Measurements from ENCODE around the gene IL1F10. TPM values are rescaled to one million over a fixed set of nuclear protein-coding genes. Genes with fewer than 3 reads are reported as not detected.

IL1F10 gene
- polyA plus RNA-seq, 1 donor from 2014 or later: not detected

GRCh38 chr2:113039158-113039557 lies 28.6 kb upstream of the IL1F10 start:
- Histone ChIP-seq H3K9ac (ENCODE audit: low read length) (no peak overlapping the region), H3K4me2 (ENCODE audit: low read length) (no peak overlapping the region)

DNA sequence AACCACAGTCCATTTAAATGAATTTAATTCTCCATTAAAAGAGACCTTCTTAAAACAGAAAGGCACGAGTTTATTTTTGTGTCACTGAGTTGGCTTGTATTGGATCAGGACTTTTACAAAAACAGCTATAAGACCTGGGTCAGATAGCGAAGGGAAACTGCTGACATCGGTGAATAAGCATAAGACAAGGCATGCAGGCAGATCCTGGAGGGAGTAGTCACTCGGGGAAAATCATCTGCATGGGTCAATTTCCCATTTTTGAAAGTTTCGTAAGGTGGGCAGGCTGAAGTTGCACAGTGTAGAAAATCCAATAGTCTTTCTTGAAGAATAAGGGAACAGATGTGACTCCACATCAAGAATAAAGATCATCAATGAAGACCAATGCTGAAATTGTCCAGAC lies 28.1 kb upstream of the IL1F10 start:
- Histone ChIP-seq H3K4me3 (ENCODE audit: low read length) (no peak overlapping the region), H3K36me3 (ENCODE audit: insufficient read depth, low read length) (no peaks in the 10 kb centered on the region), H3K79me2 (replicated peaks; ENCODE audit: insufficient read depth, low read length) (no peaks in the 10 kb centered on the region), H4K20me1 (ENCODE audit: insufficient read depth) (no peaks in the 10 kb centered on the region), H3K9me3 (ENCODE audit: low read length) (no peaks in the 10 kb centered on the region), H2AFZ (ENCODE audit: low read depth, low read length) (no peak overlapping the region), H3K4me2 (ENCODE audit: low read length) (no peak overlapping the region), H3K27ac (ENCODE audit: low read length) (no peak overlapping the region), H3K27me3 (ENCODE audit: insufficient read depth, low read depth, low read length) (no peaks in the 10 kb centered on the region), H3K9me2 (ENCODE audit: insufficient read depth, low read length) (no peaks in the 10 kb centered on the region), H3K9ac (ENCODE audit: low read length) (no peak overlapping the region), H3F3A (ENCODE audit: insufficient read depth, low read length, poor library complexity, severe bottlenecking) (no peaks in the 10 kb centered on the region)
- TF ChIP-seq EP300 (conservative IDR thresholded peaks at IDR 0.05; ENCODE audit: poor library complexity, severe bottlenecking) (no peak), EZH2 (IDR thresholded peaks at IDR 0.05; ENCODE audit: borderline replicate concordance, insufficient read depth, low read length, poor library complexity, severe bottlenecking) (no peak), TAF1 (IDR thresholded peaks at IDR 0.05; ENCODE audit: low read depth) (no peak), SMC3 (conservative IDR thresholded peaks at IDR 0.05; ENCODE audit: poor library complexity) (no peak), REST (IDR thresholded peaks at IDR 0.05; ENCODE audit: borderline replicate concordance) (no peak), POLR2AphosphoS5 (IDR thresholded peaks at IDR 0.05) (no peak), MXI1 (conservative IDR thresholded peaks at IDR 0.05; ENCODE audit: poor library complexity, severe bottlenecking) (no peak), RAD21 (conservative IDR thresholded peaks at IDR 0.05) (no peak)
- TF ChIP-seq, protein P1, sequence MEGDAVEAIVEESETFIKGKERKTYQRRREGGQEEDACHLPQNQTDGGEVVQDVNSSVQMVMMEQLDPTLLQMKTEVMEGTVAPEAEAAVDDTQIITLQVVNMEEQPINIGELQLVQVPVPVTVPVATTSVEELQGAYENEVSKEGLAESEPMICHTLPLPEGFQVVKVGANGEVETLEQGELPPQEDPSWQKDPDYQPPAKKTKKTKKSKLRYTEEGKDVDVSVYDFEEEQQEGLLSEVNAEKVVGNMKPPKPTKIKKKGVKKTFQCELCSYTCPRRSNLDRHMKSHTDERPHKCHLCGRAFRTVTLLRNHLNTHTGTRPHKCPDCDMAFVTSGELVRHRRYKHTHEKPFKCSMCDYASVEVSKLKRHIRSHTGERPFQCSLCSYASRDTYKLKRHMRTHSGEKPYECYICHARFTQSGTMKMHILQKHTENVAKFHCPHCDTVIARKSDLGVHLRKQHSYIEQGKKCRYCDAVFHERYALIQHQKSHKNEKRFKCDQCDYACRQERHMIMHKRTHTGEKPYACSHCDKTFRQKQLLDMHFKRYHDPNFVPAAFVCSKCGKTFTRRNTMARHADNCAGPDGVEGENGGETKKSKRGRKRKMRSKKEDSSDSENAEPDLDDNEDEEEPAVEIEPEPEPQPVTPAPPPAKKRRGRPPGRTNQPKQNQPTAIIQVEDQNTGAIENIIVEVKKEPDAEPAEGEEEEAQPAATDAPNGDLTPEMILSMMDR (IDR thresholded peaks at IDR 0.05; ENCODE audit: poor library complexity, severe bottlenecking): no peak

More at GRCh38 chr2:113039158-113039557, 28.6 kb upstream of the IL1F10 start:
- Histone ChIP-seq H3K27ac (ENCODE audit: low read length) (no peak overlapping the region), H3K79me2 (replicated peaks; ENCODE audit: insufficient read depth, low read length) (no peaks in the 10 kb centered on the region), H2AFZ (ENCODE audit: low read depth, low read length) (no peak overlapping the region), H3F3A (ENCODE audit: insufficient read depth, low read length, poor library complexity, severe bottlenecking) (no peaks in the 10 kb centered on the region), H3K4me3 (ENCODE audit: low read length) (no peak overlapping the region), H3K36me3 (ENCODE audit: insufficient read depth, low read length) (no peaks in the 10 kb centered on the region), H3K9me3 (ENCODE audit: low read length) (no peaks in the 10 kb centered on the region), H3K27me3 (ENCODE audit: insufficient read depth, low read depth, low read length) (no peaks in the 10 kb centered on the region), H3K9me2 (ENCODE audit: insufficient read depth, low read length) (no peaks in the 10 kb centered on the region), H4K20me1 (ENCODE audit: insufficient read depth) (no peaks in the 10 kb centered on the region)
- TF ChIP-seq TAF1 (IDR thresholded peaks at IDR 0.05; ENCODE audit: low read depth) (no peak), REST (IDR thresholded peaks at IDR 0.05; ENCODE audit: borderline replicate concordance) (no peak), RAD21 (conservative IDR thresholded peaks at IDR 0.05) (no peak), SMC3 (conservative IDR thresholded peaks at IDR 0.05; ENCODE audit: poor library complexity) (no peak), EP300 (conservative IDR thresholded peaks at IDR 0.05; ENCODE audit: poor library complexity, severe bottlenecking) (no peak)
- TF ChIP-seq, protein P1 (IDR thresholded peaks at IDR 0.05; ENCODE audit: poor library complexity, severe bottlenecking): no peak
